ENCODE results near the gene PLS1.

DNA sequence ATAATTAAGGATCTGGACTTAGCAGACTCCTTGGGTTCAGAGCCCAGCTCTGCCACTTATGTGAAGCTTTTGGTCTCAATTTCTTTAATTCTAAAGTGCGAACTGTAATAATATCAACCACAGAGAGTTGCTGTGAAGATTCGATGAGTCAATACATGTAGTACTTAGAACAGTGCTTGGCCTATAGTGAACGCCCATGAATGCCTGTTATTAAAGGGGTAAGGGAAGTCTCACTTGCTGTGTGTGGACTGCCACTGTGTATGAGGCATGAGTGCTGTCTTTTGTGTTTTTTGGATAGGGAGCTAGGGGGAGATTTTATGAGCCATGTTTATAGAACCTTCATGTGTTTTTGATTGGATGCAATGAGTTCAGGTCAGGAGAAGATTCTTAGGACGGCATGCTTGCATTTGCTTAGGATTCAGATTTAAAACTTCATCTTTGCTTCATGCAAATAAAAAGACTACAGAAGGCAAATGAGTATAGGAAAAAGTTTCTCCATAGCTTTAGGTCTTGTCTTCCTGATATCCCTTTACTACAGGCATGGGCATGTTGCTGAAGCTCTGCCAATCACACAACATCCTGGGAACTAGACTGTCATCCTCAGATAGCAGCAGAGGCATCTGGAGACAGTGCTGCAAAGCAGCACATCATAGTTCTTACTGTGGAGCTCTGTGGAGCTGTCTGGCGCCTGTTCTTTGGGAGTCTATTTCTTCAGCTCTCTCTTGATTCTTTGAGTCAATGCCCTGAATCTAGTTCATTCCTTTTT, 50.0 kb downstream of the PLS1 start:
- TF ChIP-seq, protein P1, sequence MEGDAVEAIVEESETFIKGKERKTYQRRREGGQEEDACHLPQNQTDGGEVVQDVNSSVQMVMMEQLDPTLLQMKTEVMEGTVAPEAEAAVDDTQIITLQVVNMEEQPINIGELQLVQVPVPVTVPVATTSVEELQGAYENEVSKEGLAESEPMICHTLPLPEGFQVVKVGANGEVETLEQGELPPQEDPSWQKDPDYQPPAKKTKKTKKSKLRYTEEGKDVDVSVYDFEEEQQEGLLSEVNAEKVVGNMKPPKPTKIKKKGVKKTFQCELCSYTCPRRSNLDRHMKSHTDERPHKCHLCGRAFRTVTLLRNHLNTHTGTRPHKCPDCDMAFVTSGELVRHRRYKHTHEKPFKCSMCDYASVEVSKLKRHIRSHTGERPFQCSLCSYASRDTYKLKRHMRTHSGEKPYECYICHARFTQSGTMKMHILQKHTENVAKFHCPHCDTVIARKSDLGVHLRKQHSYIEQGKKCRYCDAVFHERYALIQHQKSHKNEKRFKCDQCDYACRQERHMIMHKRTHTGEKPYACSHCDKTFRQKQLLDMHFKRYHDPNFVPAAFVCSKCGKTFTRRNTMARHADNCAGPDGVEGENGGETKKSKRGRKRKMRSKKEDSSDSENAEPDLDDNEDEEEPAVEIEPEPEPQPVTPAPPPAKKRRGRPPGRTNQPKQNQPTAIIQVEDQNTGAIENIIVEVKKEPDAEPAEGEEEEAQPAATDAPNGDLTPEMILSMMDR (conservative IDR thresholded peaks at IDR 0.05; ENCODE audit: low read depth, low read length), result no peak
- TF ChIP-seq EZH2 (IDR thresholded peaks at IDR 0.05; ENCODE audit: borderline replicate concordance, low read depth, low read length, poor library complexity, severe bottlenecking), result no peak

Measured in A673 (cell line).